Keratinocyte (primary cell): ENCODE measurements around the gene JAKMIP3. TPM values are rescaled to one million over a fixed set of nuclear protein-coding genes. Genes with fewer than 3 reads are reported as not detected.

Experiments used
- DNase-seq: peaks from one replicate; pipeline ENCODE4 v3.0.0-alpha.2; 2011; ENCODE audit warnings: low read depth, missing footprints, low spot score
- FAIRE-seq: peaks from 2 replicates; lab custom pipeline; 2011; peaks lifted over from hg19 to GRCh38; lab: Jason Lieb, UNC
- H2AFZ ChIP-seq: 2 replicates; pipeline ENCODE4 v1.6.0; 2012; ENCODE audit warnings: low read length, control low read depth, inconsistent platforms; ENCODE audit not compliant: control insufficient read depth
- H3K27ac ChIP-seq: 2 replicates; pipeline ENCODE4 v1.5.1; 2011; ENCODE audit warnings: low read length; ENCODE audit not compliant: control insufficient read depth, insufficient read depth
- H3K27me3 ChIP-seq: 3 replicates; pipeline ENCODE4 v1.6.0; 2011; ENCODE audit warnings: low read length; ENCODE audit not compliant: control insufficient read depth, insufficient read depth; ENCODE audit errors: extremely low read depth
- H3K36me3 ChIP-seq, 2 experiments: 2 replicates in 1 of 2; 3 replicates in 1 of 2; pipeline ENCODE4 v1.5.1; 2011; ENCODE audit warnings: low read length in 2 of 2, mild to moderate bottlenecking in 1 of 2; ENCODE audit not compliant: control insufficient read depth in 2 of 2, insufficient read depth in 2 of 2; ENCODE audit errors: extremely low read depth in 1 of 2
- H3K4me1 ChIP-seq: 3 replicates; pipeline ENCODE4 v1.5.1; 2011; ENCODE audit warnings: low read length; ENCODE audit not compliant: control insufficient read depth, insufficient read depth; ENCODE audit errors: extremely low read depth
- H3K4me2 ChIP-seq: 3 replicates; pipeline ENCODE4 v1.6.0; 2011; ENCODE audit warnings: low read depth, low read length; ENCODE audit not compliant: control insufficient read depth, insufficient read depth; ENCODE audit errors: extremely low read depth
- H3K4me3 ChIP-seq, 3 experiments: fragments of 200-600 bp in 1 of 3; sonication (generic) in 1 of 3; 2 replicates in 2 of 3; 3 replicates in 1 of 3; pipeline ENCODE4 v1.5.1; 2011 to 2016; ENCODE audit warnings: low read length in 3 of 3, mild to moderate bottlenecking in 3 of 3, control low read depth in 2 of 3, inconsistent platforms in 1 of 3, low read depth in 1 of 3, mixed read lengths in 1 of 3, mixed run types in 1 of 3, moderate library complexity in 1 of 3; ENCODE audit not compliant: control insufficient read depth in 2 of 3, insufficient read depth in 2 of 3; ENCODE audit errors: extremely low read depth in 1 of 3
- H3K79me2 ChIP-seq: 2 replicates; pipeline ENCODE4 v1.6.0; 2012; ENCODE audit warnings: low read length; ENCODE audit not compliant: control insufficient read depth, insufficient read depth
- H3K9ac ChIP-seq: 3 replicates; pipeline ENCODE4 v1.6.0; 2011; ENCODE audit warnings: low read length; ENCODE audit not compliant: control insufficient read depth, insufficient read depth; ENCODE audit errors: extremely low read depth
- H3K9me1 ChIP-seq: 3 replicates; pipeline ENCODE4 v1.6.0; 2011; ENCODE audit warnings: low read length; ENCODE audit not compliant: control insufficient read depth, insufficient read depth; ENCODE audit errors: extremely low read depth
- H3K9me3 ChIP-seq: 2 replicates; pipeline ENCODE4 v1.5.1; 2012; ENCODE audit warnings: low read depth, low read length; ENCODE audit not compliant: control insufficient read depth
- H4K20me1 ChIP-seq: 3 replicates; pipeline ENCODE4 v1.6.0; 2011; ENCODE audit warnings: low read length; ENCODE audit not compliant: control insufficient read depth, insufficient read depth; ENCODE audit errors: extremely low read depth
- CTCF ChIP-seq, 3 experiments: IDR thresholded peaks in 1 of 3; conservative IDR thresholded peaks in 1 of 3; optimal IDR thresholded peaks in 1 of 3; 2 replicates in 2 of 3; 3 replicates in 1 of 3; pipeline versions ENCODE3 to v1.5.1; 2011; ENCODE audit warnings: low read length in 3 of 3, mild to moderate bottlenecking in 3 of 3, moderate library complexity in 2 of 3, control low read depth in 1 of 3, inconsistent platforms in 1 of 3; ENCODE audit not compliant: insufficient read depth in 2 of 3; ENCODE audit errors: extremely low read depth in 1 of 3
- EZH2 ChIP-seq: IDR thresholded peaks from one replicate; pipeline ENCODE4 v1.6.1; 2012; ENCODE audit warnings: inconsistent platforms, mild to moderate bottlenecking, low read length, moderate library complexity
- dilution Hi-C: fragments of 300-500 bp; cut with MboI; formaldehyde crosslinking; loops from one replicate; pipeline ENCODE4 v1.7.0; 2020; ENCODE audit warnings: low sequenced_read_pairs; ENCODE audit not compliant: extremely low pct_ligation_motif_present
- polyA plus RNA-seq, 5 experiments: library from polyadenylated mRNA; depleted of rRNA in 3 of 5; stranded (reverse) in 3 of 5; stranded (forward) in 1 of 5; unstranded in 1 of 5; fragments of >200 nt; gene quantifications; 1 replicate in 1 of 5; 2 replicates in 3 of 5; 3 replicates in 1 of 5; pipeline versions ENCODE4 v1.2.1 to v1.2.3, GENCODE V29; 2011 to 2012; ENCODE audit warnings: missing spikeins in 2 of 5, low read depth in 1 of 5, low replicate concordance in 1 of 5

JAKMIP3 gene
- polyA plus RNA-seq, 1 donor (not counting 4 experiments of a cell fraction or from before 2014, with no cell fraction given), result 0.05 TPM

DNA sequence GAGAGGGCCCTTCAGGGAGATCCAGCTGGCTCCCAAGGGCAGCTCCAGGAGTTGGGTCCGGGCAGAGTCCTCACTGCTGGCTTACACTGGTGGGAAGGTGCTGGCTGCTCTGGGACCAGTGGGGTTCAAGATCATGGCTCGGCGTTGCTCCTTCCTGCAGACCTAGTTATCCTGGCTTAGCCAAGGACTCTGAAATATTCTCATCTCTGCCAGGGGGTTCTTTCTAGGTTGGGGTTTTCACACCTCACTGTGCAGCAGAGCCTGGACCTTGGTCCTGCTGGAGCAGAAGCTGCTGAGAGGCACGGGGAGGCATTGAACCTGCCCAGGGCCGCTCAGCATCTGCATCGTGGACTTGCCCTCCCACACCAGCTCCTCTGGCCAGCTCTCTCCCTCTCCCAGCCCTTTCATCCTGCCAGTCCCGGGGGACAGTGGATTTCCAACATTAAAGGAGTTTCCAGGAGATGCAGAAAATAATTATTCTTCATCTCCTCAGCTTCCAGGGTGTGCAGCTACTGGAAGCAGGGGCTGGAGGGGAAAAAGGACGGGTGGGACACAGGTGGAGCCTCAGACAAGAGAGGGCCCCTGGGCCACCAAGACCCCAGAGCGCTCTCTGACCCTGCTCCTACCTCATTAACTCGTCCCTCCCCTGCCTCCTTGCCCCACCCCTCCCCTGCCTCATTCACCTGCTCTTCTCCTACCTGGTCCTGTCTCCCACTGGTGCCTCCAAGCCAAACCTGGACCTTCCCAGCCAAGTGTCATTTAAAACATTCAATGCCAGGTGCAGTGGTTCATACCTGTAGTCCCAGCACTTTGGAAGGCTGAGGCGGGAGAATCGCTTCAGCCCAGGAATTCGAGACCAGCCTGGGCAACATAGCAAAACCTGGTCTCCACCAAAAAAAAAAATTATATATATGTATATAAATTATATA lies 42.5 kb downstream of the JAKMIP3 start:
- Histone ChIP-seq H3K4me3 (no peak overlapping the region), H3K27ac (no peak overlapping the region), H3K27me3 (no peaks in the 10 kb centered on the region), H3K4me2 (no peak overlapping the region), H3K9me1 (no peaks in the 10 kb centered on the region), H3K9me3 (no peaks in the 10 kb centered on the region), H3K79me2 (no peaks in the 10 kb centered on the region), H3K9ac (no peak overlapping the region), H3K4me1 (no peaks in the 10 kb centered on the region), H3K36me3 (no peaks in the 10 kb centered on the region), H2AFZ (no peak overlapping the region), H4K20me1 (no peaks in the 10 kb centered on the region)
- TF ChIP-seq EZH2, result no peak
- no peak for TF ChIP-seq CTCF (optimal IDR thresholded peaks at IDR 0.05 in 1 of 3, IDR thresholded peaks at IDR 0.05 in 1 of 3, conservative IDR thresholded peaks at IDR 0.05 in 1 of 3; ENCODE audit: extremely low read depth in 1 of 3, insufficient read depth in 2 of 3, low read length in 3 of 3)
- DNase-seq (no peak), FAIRE-seq (no peak)
- dilution Hi-C loops, result no loop called here

GRCh38 chr10:132109341-132110110 lies 43.8 kb downstream of the JAKMIP3 start:
- H3K27ac ChIP-seq, result no peak overlapping the region
- DNase-seq (no peak), FAIRE-seq (no peak)
- dilution Hi-C loops, result no loop called here
- H3K9me1 ChIP-seq, result no peaks in the 10 kb centered on the region
- no peaks in the 10 kb centered on the region for H3K36me3 ChIP-seq
- TF ChIP-seq EZH2 (no peak), CTCF (optimal IDR thresholded peaks at IDR 0.05 in 1 of 3, IDR thresholded peaks at IDR 0.05 in 1 of 3, conservative IDR thresholded peaks at IDR 0.05 in 1 of 3; ENCODE audit: extremely low read depth in 1 of 3, insufficient read depth in 2 of 3, low read length in 3 of 3) (no peak)
- H3K79me2 ChIP-seq, result no peaks in the 10 kb centered on the region
- no peak overlapping the region for H3K4me3 ChIP-seq
- H3K4me2 ChIP-seq, result no peak overlapping the region
- no peak overlapping the region for H2AFZ ChIP-seq
- no peak overlapping the region for H3K9ac ChIP-seq
- no peaks in the 10 kb centered on the region for H4K20me1 ChIP-seq
- H3K4me1 ChIP-seq, result no peaks in the 10 kb centered on the region
- H3K9me3 ChIP-seq, result no peaks in the 10 kb centered on the region
- no peaks in the 10 kb centered on the region for H3K27me3 ChIP-seq
